PC-3 (cell line): ENCODE measurements around the gene TAF11.

Experiments
- CTCF ChIP-seq: fragments of 300-600 bp; sonication (generic); conservative IDR thresholded peaks from 2 replicates; pipeline ENCODE4 v1.5.1; 2017; ENCODE audit warnings: antibody characterized with exemption, low read depth, mild to moderate bottlenecking, low read length
- EZH2 ChIP-seq: fragments of 300-600 bp; sonication (generic); IDR thresholded peaks from one replicate; pipeline ENCODE4 v1.6.1; 2017; ENCODE audit warnings: antibody characterized with exemption, mild to moderate bottlenecking, low read length; ENCODE audit not compliant: unreplicated experiment
- EZH2phosphoT487 ChIP-seq: fragments of 300-600 bp; sonication (generic); IDR thresholded peaks from 2 replicates; pipeline ENCODE4 v1.6.1; 2018; ENCODE audit warnings: mild to moderate bottlenecking, antibody characterized with exemption, low read length, borderline replicate concordance

GRCh38 chr6:34858681-34859080 lies 29.2 kb downstream of the TAF11 start:
- TF ChIP-seq EZH2phosphoT487 (no peak), CTCF (peak; percentile 44; the same call in 1 of the 2 replicates), EZH2 (no peak)
